ENCODE measurements around the gene CNOT3.

CNOT3 gene

DNA sequence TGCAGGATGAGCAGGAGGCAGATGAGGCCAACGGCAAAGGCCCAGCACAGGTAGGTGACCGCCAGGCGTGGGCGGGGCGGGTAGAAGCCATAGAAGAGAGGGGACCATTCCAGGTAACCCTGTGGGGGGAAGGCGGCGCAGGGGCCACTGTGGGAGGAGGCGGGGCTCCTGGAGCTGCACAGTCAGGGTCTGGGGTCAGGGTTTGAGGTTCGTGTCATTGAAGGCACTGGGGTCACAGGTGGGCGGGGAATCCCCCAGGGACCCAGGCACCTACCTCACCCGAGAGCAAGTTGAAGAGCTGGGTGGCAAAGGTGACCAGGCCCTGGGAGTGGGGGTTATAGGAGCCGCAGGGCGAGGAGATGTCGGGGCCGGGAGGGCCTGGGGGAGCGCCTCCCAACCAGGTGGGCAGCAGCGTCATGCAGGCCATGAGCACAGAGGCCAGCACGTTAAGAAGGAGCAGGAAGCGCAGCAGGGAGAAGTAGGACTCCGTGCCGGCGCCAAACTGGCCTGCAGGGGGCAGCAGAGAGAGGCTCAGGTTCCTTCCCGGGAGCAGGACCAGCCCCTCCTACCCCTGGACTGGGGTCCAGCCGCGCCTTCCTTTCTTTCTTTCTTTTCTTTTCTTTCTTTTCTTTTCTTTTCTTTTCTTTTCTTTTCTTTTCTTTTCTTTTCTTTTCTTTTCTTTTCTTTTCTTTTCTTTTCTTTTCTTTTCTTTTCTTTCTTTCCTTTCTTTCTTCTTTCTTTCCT is 30.8 kb downstream of the CNOT3 start:
- no peak for TF ChIP-seq TCF12 (IDR thresholded peaks at IDR 0.05; ENCODE audit: low read depth)
- peak; percentile 62 for TF ChIP-seq RAD21 (IDR thresholded peaks at IDR 0.05; ENCODE audit: low read depth)

DNA sequence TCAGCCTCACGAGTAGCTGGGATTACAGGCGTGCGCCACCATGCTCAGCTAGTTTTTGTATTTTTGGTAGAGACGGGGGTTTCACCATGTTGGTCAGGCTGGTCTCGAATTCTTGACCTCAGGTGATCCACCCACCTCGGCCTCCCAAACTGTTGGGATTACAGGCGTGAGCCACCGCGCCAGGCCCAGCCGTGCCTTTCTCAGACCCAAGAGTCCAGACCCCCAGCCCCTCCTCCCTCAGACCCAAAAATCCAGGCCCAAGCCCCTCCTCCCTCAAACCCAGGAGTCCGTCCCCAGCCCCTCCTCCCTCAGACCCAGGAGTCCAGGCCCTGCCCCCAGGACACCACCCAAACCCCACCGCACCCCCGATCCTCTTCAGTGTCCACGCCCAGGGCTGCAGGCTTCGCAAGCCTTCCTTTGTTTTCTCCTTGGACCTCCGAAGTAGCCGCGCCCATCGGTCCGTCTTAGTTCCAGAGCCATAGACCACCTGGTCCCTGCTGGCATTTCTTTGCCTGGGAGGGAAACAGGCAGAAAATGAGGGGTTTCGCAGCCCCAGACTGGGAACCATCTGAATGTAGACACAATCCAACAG is 31.7 kb downstream of the CNOT3 start:
- TF ChIP-seq FOXM1 (IDR thresholded peaks at IDR 0.05; ENCODE audit: borderline replicate concordance, low read depth), result no peak
- TF ChIP-seq TAF1 (IDR thresholded peaks at IDR 0.05; ENCODE audit: low read depth), result no peak
- no peak for TF ChIP-seq RAD21 (IDR thresholded peaks at IDR 0.05; ENCODE audit: low read depth)
- TF ChIP-seq NFIC (IDR thresholded peaks at IDR 0.05), result no peak
- no peak for TF ChIP-seq YY1 (IDR thresholded peaks at IDR 0.05; ENCODE audit: low read depth)
- TF ChIP-seq CREB1 (IDR thresholded peaks at IDR 0.05; ENCODE audit: low read depth), result no peak
- no peak for TF ChIP-seq EP300 (IDR thresholded peaks at IDR 0.05; ENCODE audit: borderline replicate concordance)
- no peak for TF ChIP-seq CEBPB (IDR thresholded peaks at IDR 0.05)
- TF ChIP-seq, protein P1, sequence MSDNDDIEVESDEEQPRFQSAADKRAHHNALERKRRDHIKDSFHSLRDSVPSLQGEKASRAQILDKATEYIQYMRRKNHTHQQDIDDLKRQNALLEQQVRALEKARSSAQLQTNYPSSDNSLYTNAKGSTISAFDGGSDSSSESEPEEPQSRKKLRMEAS (IDR thresholded peaks at IDR 0.05), result no peak
- TF ChIP-seq, protein P2, sequence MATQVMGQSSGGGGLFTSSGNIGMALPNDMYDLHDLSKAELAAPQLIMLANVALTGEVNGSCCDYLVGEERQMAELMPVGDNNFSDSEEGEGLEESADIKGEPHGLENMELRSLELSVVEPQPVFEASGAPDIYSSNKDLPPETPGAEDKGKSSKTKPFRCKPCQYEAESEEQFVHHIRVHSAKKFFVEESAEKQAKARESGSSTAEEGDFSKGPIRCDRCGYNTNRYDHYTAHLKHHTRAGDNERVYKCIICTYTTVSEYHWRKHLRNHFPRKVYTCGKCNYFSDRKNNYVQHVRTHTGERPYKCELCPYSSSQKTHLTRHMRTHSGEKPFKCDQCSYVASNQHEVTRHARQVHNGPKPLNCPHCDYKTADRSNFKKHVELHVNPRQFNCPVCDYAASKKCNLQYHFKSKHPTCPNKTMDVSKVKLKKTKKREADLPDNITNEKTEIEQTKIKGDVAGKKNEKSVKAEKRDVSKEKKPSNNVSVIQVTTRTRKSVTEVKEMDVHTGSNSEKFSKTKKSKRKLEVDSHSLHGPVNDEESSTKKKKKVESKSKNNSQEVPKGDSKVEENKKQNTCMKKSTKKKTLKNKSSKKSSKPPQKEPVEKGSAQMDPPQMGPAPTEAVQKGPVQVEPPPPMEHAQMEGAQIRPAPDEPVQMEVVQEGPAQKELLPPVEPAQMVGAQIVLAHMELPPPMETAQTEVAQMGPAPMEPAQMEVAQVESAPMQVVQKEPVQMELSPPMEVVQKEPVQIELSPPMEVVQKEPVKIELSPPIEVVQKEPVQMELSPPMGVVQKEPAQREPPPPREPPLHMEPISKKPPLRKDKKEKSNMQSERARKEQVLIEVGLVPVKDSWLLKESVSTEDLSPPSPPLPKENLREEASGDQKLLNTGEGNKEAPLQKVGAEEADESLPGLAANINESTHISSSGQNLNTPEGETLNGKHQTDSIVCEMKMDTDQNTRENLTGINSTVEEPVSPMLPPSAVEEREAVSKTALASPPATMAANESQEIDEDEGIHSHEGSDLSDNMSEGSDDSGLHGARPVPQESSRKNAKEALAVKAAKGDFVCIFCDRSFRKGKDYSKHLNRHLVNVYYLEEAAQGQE (IDR thresholded peaks at IDR 0.05; ENCODE audit: low read depth), result no peak
- no peak for TF ChIP-seq TEAD4 (IDR thresholded peaks at IDR 0.05)
- TF ChIP-seq EGR1 (IDR thresholded peaks at IDR 0.05), result no peak
- no peak for TF ChIP-seq ZBTB7A (IDR thresholded peaks at IDR 0.05; ENCODE audit: low read depth)
- TF ChIP-seq TCF12 (IDR thresholded peaks at IDR 0.05; ENCODE audit: low read depth), result no peak
- TF ChIP-seq, protein P3, sequence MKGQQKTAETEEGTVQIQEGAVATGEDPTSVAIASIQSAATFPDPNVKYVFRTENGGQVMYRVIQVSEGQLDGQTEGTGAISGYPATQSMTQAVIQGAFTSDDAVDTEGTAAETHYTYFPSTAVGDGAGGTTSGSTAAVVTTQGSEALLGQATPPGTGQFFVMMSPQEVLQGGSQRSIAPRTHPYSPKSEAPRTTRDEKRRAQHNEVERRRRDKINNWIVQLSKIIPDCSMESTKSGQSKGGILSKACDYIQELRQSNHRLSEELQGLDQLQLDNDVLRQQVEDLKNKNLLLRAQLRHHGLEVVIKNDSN (IDR thresholded peaks at IDR 0.05), result no peak

DNA sequence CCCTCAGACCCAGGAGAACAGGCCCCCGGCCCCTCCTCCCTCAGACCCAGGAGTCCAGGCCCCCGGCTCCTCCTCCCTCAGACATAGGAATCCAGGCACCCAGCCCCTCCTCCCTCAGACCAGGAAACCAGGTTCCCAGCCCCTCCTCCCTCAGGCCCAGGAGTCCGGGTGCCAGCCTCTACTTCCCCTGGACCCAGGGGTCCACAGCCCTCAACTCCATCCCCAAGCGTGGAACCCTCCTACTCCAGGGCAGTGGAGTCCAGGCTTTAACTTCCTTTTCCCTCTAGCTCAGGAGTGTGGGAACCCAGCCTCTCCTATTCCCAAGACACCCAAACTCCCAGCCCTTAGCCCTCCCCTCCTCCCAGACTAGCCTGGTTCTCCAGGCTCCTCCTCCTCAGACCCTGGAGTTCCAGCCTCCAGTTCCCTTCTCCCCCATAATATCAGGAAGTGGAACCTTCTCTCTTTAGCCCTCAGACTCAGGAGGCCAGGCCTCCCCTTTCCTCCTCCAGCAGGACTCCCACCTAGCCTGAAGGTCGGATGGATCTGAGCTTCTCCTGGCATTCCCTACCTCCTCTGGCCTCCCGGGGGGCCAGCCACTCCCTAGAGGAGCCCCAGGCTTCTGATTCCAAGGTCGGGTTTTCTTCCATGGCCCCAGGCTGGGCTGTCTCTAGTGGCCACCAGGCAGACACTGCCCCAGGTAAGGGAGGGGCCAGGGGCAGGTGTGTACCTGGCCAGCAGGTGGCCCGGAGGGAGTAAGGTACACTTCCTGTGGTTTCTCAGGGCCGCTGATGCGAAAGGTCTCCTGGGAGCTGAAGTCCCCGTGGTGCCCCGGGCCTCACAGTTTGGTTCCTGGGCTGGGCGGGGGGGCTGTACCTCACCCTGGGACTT is 35.2 kb downstream of the CNOT3 start, which contains the start of gene TMC4:
TMC4 (minus strand) TSS at position 690 of the 888 bp plus-strand sequence; CDS start at position 647, 43 bp downstream.
- 0 out of 2 replicates have a peak, but pooled peaks have one; percentile 10 for TF ChIP-seq EP300 (IDR thresholded peaks at IDR 0.05; ENCODE audit: borderline replicate concordance)
- TF ChIP-seq NFIC (IDR thresholded peaks at IDR 0.05), result no peak
- 0 out of 2 replicates have a peak, but pooled peaks have one; percentile 60 for TF ChIP-seq YY1 (IDR thresholded peaks at IDR 0.05; ENCODE audit: low read depth)
- TF ChIP-seq TCF12 (IDR thresholded peaks at IDR 0.05; ENCODE audit: low read depth), result peak; percentile 49; the same call in 1 of the 2 replicates
- TF ChIP-seq, protein P3 (IDR thresholded peaks at IDR 0.05), result peak; percentile 41; the same call in 1 of the 2 replicates
- TF ChIP-seq CEBPB (IDR thresholded peaks at IDR 0.05), result no peak
- 0 out of 2 replicates have a peak, but pooled peaks have one; percentile 32 for TF ChIP-seq CREB1 (IDR thresholded peaks at IDR 0.05; ENCODE audit: low read depth)
- TF ChIP-seq, protein P1 (IDR thresholded peaks at IDR 0.05), result peak; percentile 47; the same call in 1 of the 2 replicates

DNA sequence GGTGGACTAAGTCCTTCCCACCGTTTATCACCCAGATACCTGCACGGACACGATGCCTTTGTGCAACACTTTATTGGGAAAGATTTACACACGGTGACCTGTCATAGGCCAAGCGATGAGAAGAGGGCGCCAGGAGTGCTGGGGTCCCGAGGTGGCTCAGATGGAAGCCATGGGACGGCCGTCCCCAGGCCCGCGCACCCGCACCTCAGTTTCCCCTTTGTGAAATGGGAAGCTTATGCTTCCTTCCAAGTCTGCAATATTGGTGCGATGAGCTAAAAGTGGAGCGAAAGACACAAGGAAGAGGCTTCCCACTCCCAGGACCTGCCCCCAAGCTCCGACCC is 35.8 kb downstream of the CNOT3 start:
- no peak for TF ChIP-seq EGR1 (IDR thresholded peaks at IDR 0.05)
- TF ChIP-seq CEBPB (IDR thresholded peaks at IDR 0.05), result no peak
- TF ChIP-seq NFIC (IDR thresholded peaks at IDR 0.05), result no peak
- no peak for TF ChIP-seq TEAD4 (IDR thresholded peaks at IDR 0.05)
- TF ChIP-seq, protein P1 (IDR thresholded peaks at IDR 0.05), result no peak
- no peak for TF ChIP-seq TCF12 (IDR thresholded peaks at IDR 0.05; ENCODE audit: low read depth)
- no peak for TF ChIP-seq TAF1 (IDR thresholded peaks at IDR 0.05; ENCODE audit: low read depth)
- TF ChIP-seq EP300 (IDR thresholded peaks at IDR 0.05; ENCODE audit: borderline replicate concordance), result no peak
- TF ChIP-seq RAD21 (IDR thresholded peaks at IDR 0.05; ENCODE audit: low read depth), result no peak
- no peak for TF ChIP-seq CREB1 (IDR thresholded peaks at IDR 0.05; ENCODE audit: low read depth)
- TF ChIP-seq, protein P2 (IDR thresholded peaks at IDR 0.05; ENCODE audit: low read depth), result no peak

All from Ishikawa (cell line).